Measurements from ENCODE around the gene OSTM1.

GRCh38 chr6:108004861-108005260, 69.7 kb downstream of the OSTM1 start:
- TF ChIP-seq POLR2A (IDR thresholded peaks at IDR 0.05; ENCODE audit: control extremely low read depth in 1 of 2, low read depth in 2 of 2, low read length in 2 of 2): no peak
- no peak for TF ChIP-seq CTCF (IDR thresholded peaks at IDR 0.05; ENCODE audit: control extremely low read depth in 1 of 3, insufficient read depth in 1 of 3, low read depth in 1 of 3, low read length in 3 of 3)
- no peak for TF ChIP-seq SUZ12 (IDR thresholded peaks at IDR 0.05; ENCODE audit: low read length)
- TF ChIP-seq EZH2 (IDR thresholded peaks at IDR 0.05; ENCODE audit: low read depth, low read length, severe bottlenecking): no peak
- TF ChIP-seq CREB1 (IDR thresholded peaks at IDR 0.05): no peak
- TF ChIP-seq YY1 (IDR thresholded peaks at IDR 0.05; ENCODE audit: low read depth, low read length): no peak
- no peak for TF ChIP-seq CEBPB (IDR thresholded peaks at IDR 0.05; ENCODE audit: low read depth, low read length)
- TF ChIP-seq KDM5A (IDR thresholded peaks at IDR 0.05; ENCODE audit: low read length): no peak
- TF ChIP-seq TAF1 (IDR thresholded peaks at IDR 0.05; ENCODE audit: low read depth, low read length): no peak
- TF ChIP-seq NRF1 (IDR thresholded peaks at IDR 0.05; ENCODE audit: low read depth, low read length): no peak
- no peak for TF ChIP-seq SIRT6 (IDR thresholded peaks at IDR 0.05; ENCODE audit: low read length)
